ENCODE data around the gene KCND3. TPM values are rescaled to one million over a fixed set of nuclear protein-coding genes. Genes with fewer than 3 reads are reported as not detected.
A peak's percentile ranks its signal among the peaks of the same experiment; 100 is the strongest.

Gene KCND3
- total RNA-seq, 1 experiment from 2014 or later = not detected

DNA sequence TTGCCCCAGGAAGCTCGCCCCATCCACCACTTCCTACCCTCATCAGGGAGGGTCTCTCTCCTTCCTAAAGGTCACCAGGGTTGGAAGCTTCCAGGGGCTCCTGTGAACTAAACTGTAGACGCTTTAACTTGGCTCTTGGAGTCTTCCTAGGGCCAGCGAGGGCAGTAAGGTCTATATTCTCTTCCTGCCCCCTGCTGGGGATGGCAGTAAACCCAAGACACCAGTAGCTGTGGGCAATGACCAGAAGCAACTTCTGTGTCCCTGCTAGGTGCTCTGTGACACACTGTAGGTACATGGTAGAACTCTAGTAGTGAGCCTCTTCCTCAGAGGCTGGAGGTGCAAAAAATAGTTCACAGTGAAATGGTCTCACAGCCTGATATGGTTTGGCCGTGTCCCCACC, 30.0 kb downstream of the KCND3 start:
- no peak for DNase-seq (ENCODE audit: low spot score)

DNA sequence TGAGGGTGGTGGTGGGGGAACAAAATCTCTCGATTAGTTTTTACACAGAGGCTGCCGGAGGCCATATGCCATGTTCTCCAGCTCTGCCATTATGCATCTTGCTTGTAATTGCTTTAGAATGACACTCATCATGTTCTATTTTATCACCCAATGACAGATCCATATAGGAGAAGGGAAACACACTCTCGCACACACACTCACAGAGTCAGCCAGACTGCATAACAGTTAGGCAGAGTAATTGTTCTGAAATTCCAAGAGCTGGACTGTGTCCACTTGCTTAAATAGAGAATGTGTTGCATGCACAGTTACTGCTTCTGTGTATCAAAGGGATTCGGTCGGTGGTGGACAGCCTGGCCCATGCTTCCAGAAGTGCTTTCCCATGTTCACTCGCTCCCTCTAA, 30.6 kb downstream of the KCND3 start:
- DNase-seq (ENCODE audit: low spot score) = no peak

DNA sequence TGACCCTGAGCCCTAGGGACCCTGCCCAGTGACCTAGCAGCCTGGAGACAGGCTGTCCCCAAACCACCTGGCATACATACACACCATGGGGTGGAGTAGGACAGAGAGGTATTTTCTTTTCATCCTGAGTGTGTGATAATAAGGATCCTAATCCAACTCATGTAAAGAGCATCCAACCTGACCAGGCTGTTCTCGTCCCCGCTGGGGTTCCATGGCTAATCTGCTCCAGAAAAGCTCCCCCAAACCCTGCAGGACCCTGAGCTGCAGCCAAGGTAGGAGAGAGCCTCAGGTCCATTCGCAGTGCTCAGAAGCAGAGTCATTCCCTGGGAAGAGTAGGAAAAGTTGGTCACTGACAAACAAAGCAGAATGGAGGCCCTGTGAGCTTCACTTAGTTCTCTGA, 31.4 kb downstream of the KCND3 start:
- no peak for DNase-seq (ENCODE audit: low spot score)

DNA sequence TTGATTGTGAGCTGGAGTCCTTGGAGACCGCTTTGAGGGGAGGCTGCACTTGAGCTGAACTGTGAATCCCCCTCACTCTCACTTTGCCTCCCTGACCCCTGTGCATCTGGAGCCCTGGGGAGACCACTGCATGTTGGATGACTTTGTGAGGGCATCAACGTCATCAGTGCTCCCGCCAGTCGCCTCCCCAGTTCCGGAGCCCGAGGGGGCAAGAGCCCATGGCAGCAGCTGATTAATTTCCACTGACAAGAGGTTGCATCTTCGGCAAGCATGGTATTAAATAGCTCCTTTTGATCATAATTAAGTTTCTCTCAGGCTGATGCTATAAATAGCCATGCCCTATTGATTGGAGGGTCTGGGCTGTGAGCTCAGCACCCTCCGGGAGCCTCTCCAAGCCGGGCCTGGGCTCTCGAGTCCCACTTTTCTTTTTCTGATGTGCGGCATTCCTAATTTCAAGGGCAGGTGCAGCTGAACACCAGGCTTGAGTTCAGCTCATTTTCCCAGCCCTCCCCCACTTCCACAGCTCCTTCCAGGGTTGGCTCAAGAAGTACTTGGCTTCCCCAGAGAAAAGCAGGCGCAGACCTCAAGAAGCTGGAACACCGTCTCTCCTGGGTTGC, 33.2 kb downstream of the KCND3 start:
- no peak for DNase-seq (ENCODE audit: low spot score)

DNA sequence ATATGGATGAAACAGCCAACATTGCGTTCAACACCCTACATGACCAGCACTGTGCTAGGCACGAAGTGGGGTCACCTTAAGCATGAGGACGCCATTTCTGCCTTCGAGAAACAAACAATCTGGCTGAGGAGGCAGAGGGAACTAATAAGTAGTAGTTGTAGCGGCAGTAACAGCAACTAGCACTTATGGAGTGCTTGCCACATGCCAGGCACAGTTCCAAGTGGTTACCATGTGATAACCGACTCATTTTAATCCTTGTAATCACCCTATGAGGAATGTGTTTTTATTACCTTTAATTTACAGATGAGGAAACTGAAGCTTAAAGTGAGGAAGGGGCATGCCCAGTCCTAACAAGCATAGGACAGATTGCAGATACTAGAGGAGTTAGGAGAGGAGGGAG, 33.7 kb downstream of the KCND3 start:
- DNase-seq (ENCODE audit: low spot score) = no peak

DNA sequence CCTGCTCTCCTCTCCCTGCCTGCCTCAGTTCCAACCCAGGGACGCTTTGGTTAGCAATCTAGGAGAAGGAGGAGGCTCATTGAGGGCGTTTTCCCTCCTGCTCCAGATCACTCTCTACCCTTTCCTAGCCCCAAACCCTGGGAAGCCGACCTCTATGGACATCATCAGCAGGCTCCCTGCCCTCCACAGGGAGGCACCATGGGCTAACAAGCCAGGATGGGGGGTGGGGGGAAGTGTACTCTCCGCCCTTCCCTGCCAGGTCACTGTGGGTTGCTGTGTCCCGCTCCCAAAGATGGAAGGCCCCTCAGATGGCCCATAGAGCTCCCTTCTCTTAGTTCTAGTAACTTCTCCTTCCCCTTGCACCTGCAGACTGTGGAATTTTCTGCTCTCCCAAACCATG, 35.7 kb downstream of the KCND3 start:
- no peak for DNase-seq (ENCODE audit: low spot score)

DNA sequence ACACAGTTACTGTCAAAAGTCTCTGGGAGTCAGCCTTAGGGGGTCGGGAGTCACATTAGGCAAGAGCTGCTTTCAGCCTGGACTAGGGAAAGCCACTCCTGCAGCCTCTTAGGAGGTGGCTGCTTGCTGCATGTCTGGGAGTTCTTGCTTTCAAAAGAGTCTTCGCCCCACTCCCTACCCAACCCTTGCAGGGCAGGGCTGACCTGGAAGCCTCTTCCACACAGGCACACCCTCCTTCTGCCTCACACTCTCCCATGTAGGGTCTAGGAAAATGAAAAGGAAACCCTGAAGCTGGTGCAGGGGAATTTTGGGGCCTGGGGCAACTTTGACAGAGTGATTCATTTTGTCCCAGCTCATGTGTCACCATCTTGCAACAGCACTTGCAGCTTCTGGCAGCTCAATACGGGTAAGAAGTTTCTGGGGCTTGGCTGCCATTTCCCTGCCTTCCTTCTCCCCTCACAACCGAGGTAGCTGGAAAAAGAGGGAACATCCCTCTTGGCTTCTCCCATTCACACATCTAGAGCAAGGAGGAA, 37.3 kb downstream of the KCND3 start:
- no peak for DNase-seq (ENCODE audit: low spot score)

DNA sequence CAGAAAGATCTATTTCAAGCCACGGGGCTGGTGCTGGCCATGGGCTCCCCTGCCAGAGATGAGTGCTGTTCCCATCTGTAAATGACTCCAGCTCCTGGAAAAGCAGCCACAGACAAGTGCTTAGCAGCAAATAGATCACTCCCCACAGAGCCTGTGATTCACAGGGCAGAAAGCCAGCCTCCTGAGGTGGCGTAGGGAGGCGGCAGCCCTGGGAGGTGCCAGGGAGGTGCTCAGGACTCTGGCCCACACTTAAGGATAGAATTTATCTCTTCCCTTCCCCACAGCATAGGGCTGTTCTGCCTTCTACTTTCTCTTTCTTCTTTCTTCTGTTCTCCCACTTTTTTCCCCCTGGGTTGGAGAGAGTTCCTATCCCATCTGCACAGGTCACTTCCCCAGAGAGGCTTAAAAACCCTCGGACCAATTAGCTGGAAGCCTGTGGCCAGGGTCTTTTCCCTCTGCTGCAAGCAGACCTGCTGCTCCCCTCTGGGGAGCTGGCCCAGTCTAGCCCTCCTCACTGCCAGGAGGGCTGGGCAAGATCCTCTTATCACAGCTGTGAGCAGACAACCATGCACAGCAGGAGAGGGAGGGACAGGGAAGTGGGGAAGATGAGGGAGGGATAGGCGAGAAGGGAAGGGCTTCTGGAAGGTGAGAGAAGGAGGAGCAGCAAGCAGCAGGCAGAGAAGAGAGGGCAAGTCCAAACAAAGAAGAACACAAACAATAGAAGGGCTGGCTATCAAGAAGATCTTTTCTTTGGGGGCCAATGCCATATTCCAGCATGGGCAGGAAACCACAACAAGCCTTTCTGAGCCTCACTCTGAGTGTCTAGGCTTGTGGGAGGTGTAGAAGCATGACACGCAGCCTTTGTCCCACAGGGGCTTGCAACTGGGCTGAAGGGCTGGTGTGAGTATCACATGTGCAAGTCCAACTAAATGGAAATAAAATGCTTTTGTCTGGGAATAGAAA, 41.0 kb downstream of the KCND3 start:
- DNase-seq (ENCODE audit: low spot score) = peak; percentile 21

DNA sequence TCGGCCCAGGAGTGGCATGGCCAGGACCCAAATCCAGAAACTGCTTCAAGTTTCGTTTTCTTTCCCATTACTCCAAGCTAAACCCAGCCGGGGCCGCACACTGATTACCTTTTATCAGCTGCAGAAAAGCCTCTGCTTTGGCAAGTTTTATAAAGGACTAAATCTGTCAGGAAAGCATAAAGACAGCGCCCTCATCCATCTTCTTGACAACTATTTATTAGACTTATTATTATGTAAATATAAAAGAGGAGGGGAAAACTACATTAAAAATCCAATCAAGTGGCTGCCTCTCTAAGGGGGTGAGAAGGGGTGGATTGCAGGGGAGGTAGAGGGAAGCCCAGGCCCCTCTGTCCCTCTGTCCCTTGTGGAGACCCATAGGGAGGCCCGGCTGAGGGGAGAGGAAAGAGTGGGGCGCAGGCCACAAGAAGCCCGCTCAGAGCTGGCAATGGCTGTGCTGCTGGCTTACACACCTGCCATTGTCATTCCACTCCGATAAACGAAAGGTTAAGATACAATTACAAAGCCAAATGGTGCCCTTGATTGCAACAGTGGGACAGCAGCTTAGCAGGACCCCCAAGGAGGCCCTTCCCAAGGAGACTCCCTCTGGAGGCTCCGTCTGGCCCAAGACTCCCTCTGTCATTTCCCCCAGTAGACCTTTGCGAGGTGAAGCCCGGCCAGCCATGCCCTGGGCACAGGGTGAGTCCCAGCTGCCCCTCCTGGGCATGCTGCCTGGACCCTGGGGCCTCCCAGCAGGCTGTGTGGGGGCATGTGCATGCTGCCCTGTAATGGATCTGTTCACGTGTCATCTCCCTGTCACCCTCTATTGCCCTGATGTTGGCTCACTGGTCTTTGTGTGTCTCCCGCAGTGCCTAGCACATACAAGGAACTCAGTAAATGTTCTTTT, 45.4 kb downstream of the KCND3 start:
- DNase-seq (ENCODE audit: low spot score) = no peak

DNA sequence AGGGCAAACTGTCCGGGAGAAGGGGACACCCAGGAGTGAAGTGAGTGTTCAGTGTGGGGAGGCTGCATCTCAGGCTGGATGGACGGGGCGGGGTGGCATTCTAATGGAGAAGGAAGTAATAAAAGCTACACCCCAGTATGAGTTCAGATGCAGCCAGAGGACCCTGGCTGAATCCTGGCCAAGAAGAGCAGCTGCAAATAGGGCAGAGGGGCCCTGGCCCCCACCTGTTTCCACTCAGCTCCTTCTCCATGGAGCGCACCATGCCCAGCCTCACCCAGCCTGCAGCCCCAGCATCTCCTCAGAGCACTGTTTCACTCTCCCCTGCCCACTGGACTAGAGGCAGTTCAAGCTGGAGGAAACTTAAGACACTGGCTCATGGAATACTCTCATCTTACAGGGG, 46.4 kb downstream of the KCND3 start:
- no peak for DNase-seq (ENCODE audit: low spot score)

DNA sequence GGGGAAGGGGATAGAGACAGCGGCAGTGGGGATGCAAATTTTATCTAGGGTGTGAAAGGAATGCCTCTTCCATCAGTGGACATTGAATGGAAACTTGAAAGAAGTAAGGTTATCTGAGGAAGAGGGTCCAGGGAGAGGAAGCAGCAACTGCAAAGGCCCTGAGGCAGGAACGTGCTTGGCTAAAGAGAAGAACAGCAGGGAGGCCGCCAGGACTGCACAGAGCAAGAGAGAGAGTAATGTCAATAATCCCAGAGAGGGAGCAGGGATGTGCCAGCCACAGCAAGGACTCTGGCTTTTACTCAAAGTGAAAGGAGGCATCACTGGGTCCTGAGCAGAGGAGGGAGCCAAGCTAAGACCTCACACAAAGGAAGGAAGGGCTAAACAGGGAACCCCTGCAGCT, 50.9 kb downstream of the KCND3 start:
- DNase-seq (ENCODE audit: low spot score) = no peak

DNA sequence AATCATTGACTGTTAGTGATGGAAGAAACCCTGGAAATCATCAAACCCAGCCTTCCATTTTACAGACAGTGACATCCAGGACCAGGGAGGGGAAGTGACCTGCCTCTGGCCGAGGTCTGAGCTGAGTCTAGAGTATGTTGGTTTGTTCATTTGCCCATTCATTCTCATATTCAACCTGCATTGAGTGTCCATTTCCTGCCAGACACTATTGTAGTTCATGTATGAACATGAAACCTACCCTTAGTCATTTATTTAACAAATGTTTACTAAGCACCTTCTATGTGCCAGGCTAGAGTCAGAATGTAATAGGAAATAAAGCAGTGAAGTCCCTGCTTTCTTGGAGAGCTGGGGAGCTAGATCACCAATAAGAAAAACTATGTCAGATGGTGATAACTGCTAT, 51.3 kb downstream of the KCND3 start:
- no peak for DNase-seq (ENCODE audit: low spot score)

DNA sequence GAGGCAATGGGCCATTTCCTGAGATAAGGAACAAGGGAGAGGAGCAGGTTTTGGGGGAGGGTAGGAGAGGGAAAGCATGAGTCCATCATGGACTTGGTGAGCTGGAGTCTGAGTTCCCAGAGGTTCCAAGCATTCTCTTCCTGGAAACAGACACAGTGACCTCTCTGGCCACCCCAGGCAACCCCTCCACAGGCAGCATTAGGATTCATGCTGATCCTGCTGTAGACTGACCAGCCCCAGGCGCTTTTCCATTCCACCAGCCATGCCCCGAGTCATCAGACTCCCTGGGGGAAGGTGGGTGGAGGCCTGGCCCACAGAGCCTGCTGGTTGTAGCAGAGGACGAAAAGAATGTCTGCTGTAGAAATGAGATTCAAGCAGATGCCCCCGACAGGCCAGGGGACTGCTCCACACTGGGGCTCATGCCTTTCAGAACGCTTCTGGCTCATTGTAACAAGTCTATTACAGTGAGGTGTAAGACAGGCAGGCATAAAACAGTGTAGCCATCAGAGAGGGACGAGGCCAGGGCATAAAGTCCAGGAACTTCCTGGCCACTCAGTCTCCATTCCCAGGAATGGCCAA, 52.2 kb downstream of the KCND3 start:
- no peak for DNase-seq (ENCODE audit: low spot score)

DNA sequence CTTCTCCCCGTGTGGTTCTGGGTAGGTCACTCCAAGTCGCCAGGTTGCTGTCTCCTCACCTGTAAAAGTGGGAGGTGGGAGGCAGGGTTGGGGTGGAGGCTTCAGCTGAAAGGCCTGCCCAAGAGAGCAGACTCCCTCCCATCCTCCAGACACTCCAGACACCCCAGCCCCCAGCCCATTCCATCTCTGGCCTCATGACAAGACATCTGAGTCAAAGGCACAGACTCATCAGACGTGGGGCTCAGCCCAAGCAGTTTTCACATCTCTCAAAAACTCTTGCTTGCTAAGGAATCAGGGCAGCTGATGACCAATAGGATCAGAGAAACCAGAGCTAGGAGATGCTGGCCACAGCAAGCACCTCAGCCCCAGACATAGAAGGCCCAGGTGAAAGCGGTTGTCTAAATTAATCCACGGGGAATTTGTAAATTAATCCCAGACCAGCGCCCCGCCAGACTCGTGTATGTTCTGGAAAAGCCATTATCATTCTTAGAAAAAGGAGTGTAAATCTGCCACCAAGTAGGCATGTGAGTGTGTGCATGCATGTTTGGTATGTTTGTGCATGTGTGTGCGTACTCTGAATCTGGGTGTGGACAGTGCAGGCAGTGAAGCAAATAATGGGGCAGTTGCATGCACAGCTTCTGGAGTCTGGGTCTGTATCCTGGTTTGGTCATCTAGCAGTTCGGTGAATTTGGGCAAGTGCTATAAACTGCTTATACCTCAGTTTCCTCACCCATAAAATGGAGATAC, 55.2 kb downstream of the KCND3 start:
- no peak for DNase-seq (ENCODE audit: low spot score)

DNA sequence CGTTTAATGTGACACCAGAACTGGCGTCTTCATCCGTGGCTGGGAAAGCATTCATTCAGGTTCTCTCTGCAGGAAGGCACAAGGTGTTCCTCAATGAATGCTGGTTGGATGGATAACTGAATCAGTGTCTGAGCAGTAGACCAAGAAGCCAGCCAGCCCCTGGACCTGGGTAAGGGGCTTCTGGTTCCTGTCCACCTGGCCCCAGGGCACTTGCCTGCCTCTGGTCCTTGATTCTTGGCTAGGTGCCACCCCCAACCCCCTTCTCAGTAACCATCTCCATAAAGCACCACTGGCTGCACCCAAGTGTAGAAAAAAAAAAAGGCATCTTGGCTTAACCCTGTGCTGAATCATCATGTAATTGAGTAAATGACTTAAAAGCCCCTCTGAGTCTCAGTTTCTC, 59.1 kb downstream of the KCND3 start:
- DNase-seq (ENCODE audit: low spot score) = no peak

DNA sequence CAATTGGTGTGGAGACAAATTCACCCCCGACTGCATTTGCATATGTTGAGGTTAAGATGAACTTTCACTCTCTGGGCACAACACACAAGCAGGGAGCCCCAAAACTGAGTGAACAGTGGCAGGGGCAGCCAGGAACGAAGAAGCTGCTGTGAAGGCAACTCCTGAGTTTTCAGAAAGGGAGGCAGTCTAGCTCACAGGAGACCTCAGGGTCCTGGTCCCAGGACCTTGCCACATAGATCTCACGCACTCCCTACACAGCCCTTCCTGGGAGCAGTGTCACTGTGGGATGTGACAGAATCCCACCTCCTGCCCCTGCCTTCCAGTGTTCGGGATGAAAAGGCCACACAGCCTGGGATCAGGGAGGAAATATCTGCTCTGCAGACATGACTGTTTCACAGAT, 60.9 kb downstream of the KCND3 start:
- DNase-seq (ENCODE audit: low spot score) = no peak

DNA sequence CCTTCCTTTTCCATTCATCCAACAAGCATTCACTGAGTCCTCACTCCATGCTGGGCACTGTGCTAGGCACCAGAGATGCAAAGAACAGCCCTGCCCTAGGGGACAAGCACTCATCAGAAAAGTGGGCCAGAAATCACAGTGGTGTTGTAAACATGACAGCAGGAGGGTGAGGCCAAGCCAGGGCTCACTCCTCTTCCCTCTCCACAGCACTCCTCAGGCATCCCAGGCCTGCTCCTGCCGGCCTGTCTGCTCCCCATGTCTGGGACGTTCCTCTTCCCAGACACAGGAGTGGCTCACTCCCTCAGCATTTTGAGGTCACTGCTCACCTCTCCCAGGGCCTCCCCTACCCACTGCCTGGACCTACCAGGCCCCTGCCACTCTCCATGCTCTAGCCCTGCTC, 61.8 kb downstream of the KCND3 start:
- no peak for DNase-seq (ENCODE audit: low spot score)

DNA sequence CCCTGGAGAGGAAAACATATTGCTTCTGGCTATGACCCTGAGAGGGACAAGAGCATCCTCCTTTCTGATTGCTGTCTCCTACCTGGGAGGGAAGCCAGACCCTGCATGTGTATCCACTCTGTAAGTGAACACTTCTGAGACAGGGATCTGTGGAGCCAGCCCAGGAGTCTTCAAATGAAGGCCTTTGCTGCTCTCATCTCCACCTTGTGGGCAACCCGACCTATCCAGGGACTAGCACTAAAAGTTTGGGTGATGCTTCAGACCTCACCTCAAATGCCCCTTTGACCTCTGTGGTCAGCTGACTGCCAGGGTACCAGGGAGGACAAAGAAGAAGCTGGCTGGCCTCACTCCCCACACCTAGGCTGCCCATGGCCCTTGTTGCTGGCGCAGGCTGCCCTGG, 64.7 kb downstream of the KCND3 start:
- no peak for DNase-seq (ENCODE audit: low spot score)

DNA sequence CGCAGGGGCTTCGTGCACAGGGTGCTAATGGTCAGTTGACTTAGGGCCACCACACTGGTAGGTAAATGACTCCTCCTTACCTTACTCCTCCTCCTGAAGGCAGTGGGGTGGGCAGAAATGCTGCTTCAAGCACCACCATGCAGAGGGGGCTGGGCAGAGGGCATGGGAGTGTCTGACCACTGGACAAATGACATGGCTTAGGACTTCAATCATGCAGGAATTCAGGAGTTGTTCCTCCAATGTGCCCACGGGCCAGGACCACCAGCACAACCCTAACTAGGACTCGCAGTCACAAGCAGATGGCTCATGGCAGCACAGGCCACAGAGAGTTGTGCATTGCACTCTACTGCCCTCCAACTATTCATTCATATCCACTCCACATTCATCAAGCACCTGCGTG, 65.7 kb downstream of the KCND3 start:
- no peak for DNase-seq (ENCODE audit: low spot score)

DNA sequence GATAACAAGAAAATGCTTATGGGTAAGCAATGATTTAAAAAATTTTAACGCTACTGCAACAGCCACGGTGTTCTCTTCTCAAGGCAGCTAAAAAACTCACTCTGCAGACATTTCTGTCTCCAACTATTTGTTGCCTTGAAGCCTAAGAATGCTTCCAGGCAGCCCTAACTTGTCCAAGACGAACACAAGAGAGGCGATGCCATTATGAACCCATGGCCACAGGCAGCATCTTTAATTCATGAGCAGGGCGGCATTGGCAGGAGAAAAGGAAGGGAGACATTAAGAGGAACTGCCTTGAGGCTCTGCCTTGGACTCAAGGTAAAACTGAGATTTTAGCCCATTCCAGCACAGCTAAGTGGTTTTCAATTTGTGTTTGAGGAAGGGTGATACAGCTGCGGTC, 67.5 kb downstream of the KCND3 start:
- no peak for DNase-seq (ENCODE audit: low spot score)

All from HT-29 (cell line).